Neural cell (in vitro differentiated cells): ENCODE measurements around the gene PDE10A. TPM values are rescaled to one million over a fixed set of nuclear protein-coding genes. Genes with fewer than 3 reads are reported as not detected.

Experiments used
- H2AFZ ChIP-seq: fragments of 200-600, 300-800 bp; sonication (generic), shearing (Covaris generic); 2 replicates; pipeline ENCODE4 v1.6.0; 2014; ENCODE audit warnings: low read depth, mild to moderate bottlenecking, antibody characterized with exemption, low read length, moderate library complexity
- H3F3A ChIP-seq: fragments of 200-600 bp; shearing (Covaris generic); 2 replicates; pipeline ENCODE4 v1.6.1; 2016; ENCODE audit warnings: mild to moderate bottlenecking, moderate library complexity, mixed read lengths, antibody characterized with exemption, low read length; ENCODE audit not compliant: insufficient read depth, poor library complexity, severe bottlenecking
- H3K27ac ChIP-seq: fragments of 200-600, 300-800 bp; sonication (generic), shearing (Covaris generic); 2 replicates; pipeline ENCODE4 v1.5.1; 2014; ENCODE audit warnings: mild to moderate bottlenecking, low read length, moderate library complexity
- H3K27me3 ChIP-seq: fragments of 300-800, 200-600 bp; sonication (generic), shearing (Covaris generic); 2 replicates; pipeline ENCODE4 v1.6.0; 2014; ENCODE audit warnings: mild to moderate bottlenecking, low read depth, low read length, moderate library complexity; ENCODE audit not compliant: insufficient read depth
- H3K36me3 ChIP-seq: fragments of 300-800, 200-600 bp; sonication (generic), shearing (Covaris generic); 2 replicates; pipeline ENCODE4 v1.5.1; 2014; ENCODE audit warnings: mild to moderate bottlenecking, antibody characterized with exemption, low read length, moderate library complexity; ENCODE audit not compliant: insufficient read depth
- H3K4me2 ChIP-seq: fragments of 300-800, 200-600 bp; sonication (generic), shearing (Covaris generic); 2 replicates; pipeline ENCODE4 v1.6.0; 2014; ENCODE audit warnings: mild to moderate bottlenecking, low read length
- H3K4me3 ChIP-seq: fragments of 300-800, 200-600 bp; sonication (generic), shearing (Covaris generic); 2 replicates; pipeline ENCODE4 v1.5.1; 2014; ENCODE audit warnings: mild to moderate bottlenecking, low read length, moderate library complexity
- H3K79me2 ChIP-seq: fragments of 200-600 bp; shearing (Covaris generic); replicated peaks from 2 replicates; pipeline ENCODE4 v1.6.0; 2014; ENCODE audit warnings: mild to moderate bottlenecking, low read length, moderate library complexity; ENCODE audit not compliant: insufficient read depth
- H3K9ac ChIP-seq: fragments of 300-800, 200-600 bp; sonication (generic), shearing (Covaris generic); 2 replicates; pipeline ENCODE4 v1.6.1; 2016; ENCODE audit warnings: mild to moderate bottlenecking, low read length, mixed read lengths
- H3K9me2 ChIP-seq: fragments of 200-600 bp; shearing (Covaris generic); 2 replicates; pipeline ENCODE4 v1.6.1; 2016; ENCODE audit warnings: mild to moderate bottlenecking, low read length, mixed read lengths; ENCODE audit not compliant: insufficient read depth
- H3K9me3 ChIP-seq: fragments of 200-600, 300-800 bp; sonication (generic), shearing (Covaris generic); 2 replicates; pipeline ENCODE4 v1.6.1; 2016; ENCODE audit warnings: mild to moderate bottlenecking, mixed run types, low read length, moderate library complexity, mixed read lengths
- H4K20me1 ChIP-seq: fragments of 200-600 bp; shearing (Covaris generic); 2 replicates; pipeline ENCODE4 v1.6.1; 2016; ENCODE audit warnings: mild to moderate bottlenecking, mixed run types; ENCODE audit not compliant: insufficient read depth
- EP300 ChIP-seq: fragments of 450-650 bp; conservative IDR thresholded peaks from 2 replicates; pipeline ENCODE4 v1.6.1; 2014; ENCODE audit warnings: antibody characterized with exemption, mild to moderate bottlenecking, moderate library complexity; ENCODE audit not compliant: poor library complexity, severe bottlenecking
- EZH2 ChIP-seq: fragments of 200-600, 300-800 bp; shearing (Covaris generic), sonication (generic); IDR thresholded peaks from 2 replicates; pipeline ENCODE4 v1.6.1; 2014; ENCODE audit warnings: antibody characterized with exemption, low read length, borderline replicate concordance, mild to moderate bottlenecking; ENCODE audit not compliant: insufficient read depth, poor library complexity, severe bottlenecking
- POLR2AphosphoS5 ChIP-seq: IDR thresholded peaks from 2 replicates; pipeline ENCODE4 v1.6.1; 2012
- RAD21 ChIP-seq: fragments of 450-650 bp; conservative IDR thresholded peaks from 2 replicates; pipeline ENCODE4 v1.6.1; 2014; ENCODE audit warnings: antibody characterized with exemption, mild to moderate bottlenecking, moderate library complexity
- SMC3 ChIP-seq: fragments of 450-650 bp; conservative IDR thresholded peaks from 2 replicates; pipeline ENCODE4 v1.6.1; 2014; ENCODE audit warnings: antibody characterized with exemption, mild to moderate bottlenecking, moderate library complexity; ENCODE audit not compliant: poor library complexity
- polyA plus RNA-seq: library from polyadenylated mRNA; depleted of rRNA; stranded (reverse); fragments of >200 nt; gene quantifications from 2 replicates; pipeline ENCODE4 v1.2.3, GENCODE V29; 2014
- TF ChIP-seq, protein P1 (sequence below): fragments of 450-650 bp; IDR thresholded peaks from 2 replicates; pipeline ENCODE4 v1.5.1; 2014; ENCODE audit warnings: antibody characterized with exemption, mild to moderate bottlenecking, moderate library complexity; ENCODE audit not compliant: poor library complexity, severe bottlenecking

PDE10A gene
- polyA plus RNA-seq, 1 donor from 2014 or later, result 52.4 TPM

DNA sequence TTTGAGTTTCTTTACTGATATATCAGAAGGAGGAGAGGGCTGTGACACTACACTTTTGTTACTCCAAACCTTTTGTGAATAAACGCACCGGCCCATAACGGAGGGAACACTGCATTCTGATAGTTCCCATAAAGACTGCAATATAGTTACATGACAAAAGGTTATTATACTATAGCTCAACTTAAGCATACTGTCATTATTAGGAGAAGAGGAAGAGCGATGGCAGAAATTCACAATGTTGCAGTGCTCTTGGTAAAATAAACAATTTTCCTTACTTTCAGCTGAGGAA, 2.3 kb upstream of the PDE10A start (continued):
- TF ChIP-seq, protein P1, sequence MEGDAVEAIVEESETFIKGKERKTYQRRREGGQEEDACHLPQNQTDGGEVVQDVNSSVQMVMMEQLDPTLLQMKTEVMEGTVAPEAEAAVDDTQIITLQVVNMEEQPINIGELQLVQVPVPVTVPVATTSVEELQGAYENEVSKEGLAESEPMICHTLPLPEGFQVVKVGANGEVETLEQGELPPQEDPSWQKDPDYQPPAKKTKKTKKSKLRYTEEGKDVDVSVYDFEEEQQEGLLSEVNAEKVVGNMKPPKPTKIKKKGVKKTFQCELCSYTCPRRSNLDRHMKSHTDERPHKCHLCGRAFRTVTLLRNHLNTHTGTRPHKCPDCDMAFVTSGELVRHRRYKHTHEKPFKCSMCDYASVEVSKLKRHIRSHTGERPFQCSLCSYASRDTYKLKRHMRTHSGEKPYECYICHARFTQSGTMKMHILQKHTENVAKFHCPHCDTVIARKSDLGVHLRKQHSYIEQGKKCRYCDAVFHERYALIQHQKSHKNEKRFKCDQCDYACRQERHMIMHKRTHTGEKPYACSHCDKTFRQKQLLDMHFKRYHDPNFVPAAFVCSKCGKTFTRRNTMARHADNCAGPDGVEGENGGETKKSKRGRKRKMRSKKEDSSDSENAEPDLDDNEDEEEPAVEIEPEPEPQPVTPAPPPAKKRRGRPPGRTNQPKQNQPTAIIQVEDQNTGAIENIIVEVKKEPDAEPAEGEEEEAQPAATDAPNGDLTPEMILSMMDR, result no peak
- no peak for TF ChIP-seq RAD21
- TF ChIP-seq POLR2AphosphoS5, result no peak

DNA sequence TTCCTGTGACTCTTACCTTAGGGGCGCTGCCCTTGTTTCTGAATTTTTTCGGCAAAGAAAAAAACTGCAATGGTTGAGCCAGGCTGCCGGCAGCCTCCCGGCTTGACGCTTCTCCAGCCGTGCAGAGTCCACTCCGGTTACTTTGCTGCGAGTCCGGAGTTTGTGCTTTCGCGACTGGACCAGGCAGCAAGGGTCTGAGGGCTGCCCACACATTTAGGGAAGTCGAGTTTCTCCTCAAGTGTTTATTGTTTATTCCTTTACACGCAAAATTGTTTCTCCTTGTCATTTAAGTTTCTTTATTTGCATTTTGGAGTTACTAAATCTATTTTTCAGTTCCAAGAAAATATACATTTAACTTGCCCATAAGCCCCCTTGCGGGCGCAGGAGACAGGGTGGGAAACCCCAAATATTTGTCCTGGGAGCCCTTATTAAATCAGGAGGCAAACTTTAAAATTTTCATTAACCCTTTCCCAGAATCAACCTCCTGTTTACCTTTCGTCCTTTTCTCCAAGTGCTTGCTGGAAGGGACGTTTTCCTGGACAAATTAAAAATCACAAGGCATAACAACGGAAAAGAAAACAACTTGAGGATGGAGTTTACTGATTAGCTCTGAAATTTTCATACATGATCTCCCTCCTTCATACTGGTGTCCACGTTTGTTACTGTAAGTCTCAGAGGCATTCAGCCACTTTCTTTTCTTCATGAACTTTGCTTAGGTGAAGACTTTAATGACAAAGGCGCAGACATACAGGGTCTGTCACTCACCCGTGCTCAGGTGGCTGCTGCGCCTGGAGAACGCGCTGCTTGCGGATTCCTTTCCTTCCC, 1.7 kb upstream of the PDE10A start:
- H3K9ac ChIP-seq, result no peak overlapping the region
- H3K27me3 ChIP-seq, result peaks cover 48% of the 10 kb centered on the region
- no peaks in the 10 kb centered on the region for H3K9me3 ChIP-seq
- peaks cover 19% of the 10 kb centered on the region for H3K79me2 ChIP-seq
- no peaks in the 10 kb centered on the region for H3K36me3 ChIP-seq
- H3F3A ChIP-seq, result peaks cover 12% of the 10 kb centered on the region
- no peaks in the 10 kb centered on the region for H4K20me1 ChIP-seq
- H2AFZ ChIP-seq, result no peak overlapping the region
- no peak overlapping the region for H3K4me2 ChIP-seq
- H3K27ac ChIP-seq, result no peak overlapping the region
- TF ChIP-seq EP300 (no peak), POLR2AphosphoS5 (peak; percentile 23), EZH2 (no peak)
- H3K9me2 ChIP-seq, result no peaks in the 10 kb centered on the region
- peak overlapping the region; percentile 76 for H3K4me3 ChIP-seq

GRCh38 chr6:165663736-165664558, 906 bp upstream of the PDE10A start:
- Histone ChIP-seq H4K20me1 (no peaks in the 10 kb centered on the region), H3K36me3 (no peaks in the 10 kb centered on the region), H3F3A (peaks cover 12% of the 10 kb centered on the region), H3K4me3 (peak overlapping the region; percentile 76), H3K79me2 (peaks cover 28% of the 10 kb centered on the region), H3K27ac (no peak overlapping the region), H2AFZ (no peak overlapping the region), H3K9ac (no peak overlapping the region), H3K9me2 (no peaks in the 10 kb centered on the region), H3K27me3 (peaks cover 48% of the 10 kb centered on the region), H3K9me3 (no peaks in the 10 kb centered on the region), H3K4me2 (peak overlapping the region; percentile 64)
- no peak for TF ChIP-seq RAD21
- TF ChIP-seq POLR2AphosphoS5, result peak; percentile 7

- H3K4me3 ChIP-seq, result peak overlapping the region; percentile 76
- H3K36me3 ChIP-seq, result no peaks in the 10 kb centered on the region
- peaks cover 33% of the 10 kb centered on the region for H3K79me2 ChIP-seq
- peak overlapping the region; percentile 64 for H3K4me2 ChIP-seq
- no peak for TF ChIP-seq RAD21
- TF ChIP-seq SMC3, result peak; percentile 0
- peaks cover 48% of the 10 kb centered on the region for H3K27me3 ChIP-seq
- H3F3A ChIP-seq, result peaks cover 12% of the 10 kb centered on the region
- peak overlapping the region; percentile 80 for H3K9ac ChIP-seq
- no peaks in the 10 kb centered on the region for H3K9me2 ChIP-seq
- no peak overlapping the region for H3K27ac ChIP-seq
- H4K20me1 ChIP-seq, result no peaks in the 10 kb centered on the region
- H3K9me3 ChIP-seq, result no peaks in the 10 kb centered on the region
- no peak overlapping the region for H2AFZ ChIP-seq
Measured at GRCh38 chr6:165663377-165663735, 315 bp upstream of the PDE10A start.
